K562 (cell line): ENCODE measurements around the gene IQGAP3. TPM values are rescaled to one million over a fixed set of nuclear protein-coding genes. Genes with fewer than 3 reads are reported as not detected.
A peak's percentile ranks its signal among the peaks of the same experiment; 100 is the strongest.

ENCODE experiments used
- ATAC-seq: fragments of 200-7000 bp; cut with Tn5 transposase; 3 replicates; pipeline ENCODE4 v1.9.1; 2020; ENCODE audit warnings: moderate library complexity
- BruUV-seq: library from RNA; stranded (reverse); fragments of 400-500 nt; replicated peaks from 2 replicates; lab custom pipeline; 2021; lab: Mats Ljungman, UMichigan
- CTCF ChIA-PET: fragments of 300-600 bp; formaldehyde crosslinking; extraction: SDS; loops from one replicate; lab custom pipeline; 2021; ENCODE audit warnings: low intra/inter-chr PET ratio; lab: Yijun Ruan, JAX
- POLR2A ChIA-PET: fragments of 300-600, 350-650 bp; sonication (Branson Sonifier 250); formaldehyde crosslinking; extraction: SDS; loops from one replicate; lab custom pipeline; 2021; ENCODE audit warnings: antibody characterized with exemption, inconsistent platforms; lab: Yijun Ruan, JAX
- DNase-seq, 4 experiments: peaks; one replicate each; pipeline versions ENCODE4 v3.0.0 to v3.0.0-alpha.2; 2011 to 2018; ENCODE audit warnings: low spot score in 3 of 4, mixed read lengths in 3 of 4; ENCODE audit errors: extremely low read depth in 1 of 4
- FAIRE-seq: peaks from 2 replicates; lab custom pipeline; 2011; peaks lifted over from hg19 to GRCh38; lab: Jason Lieb, UNC
- H2AFZ ChIP-seq: 2 replicates; pipeline ENCODE4 v1.6.0; 2011; ENCODE audit warnings: low read depth, low read length, control low read depth, inconsistent platforms
- H3K27ac ChIP-seq: fragments of 200-600 bp; 3 replicates; pipeline ENCODE4 v1.8.0; 2011; ENCODE audit warnings: low read depth, mild to moderate bottlenecking, control low read depth, inconsistent platforms, low read length, moderate library complexity, mixed read lengths; ENCODE audit errors: extremely low read depth
- H3K27me3 ChIP-seq, 2 experiments: fragments of 300-600 bp in 1 of 2; 2 replicates in 1 of 2; 3 replicates in 1 of 2; pipeline versions ENCODE4 v1.6.0 to v1.8.0; 2011; ENCODE audit warnings: inconsistent platforms in 2 of 2, low read length in 2 of 2, mild to moderate bottlenecking in 1 of 2, mixed read lengths in 1 of 2, moderate library complexity in 1 of 2; ENCODE audit not compliant: control insufficient read depth in 2 of 2, insufficient read depth in 2 of 2
- H3K36me3 ChIP-seq: fragments of 300-600 bp; 3 replicates; pipeline ENCODE4 v1.8.0; 2011; ENCODE audit warnings: mild to moderate bottlenecking, low read length, inconsistent platforms; ENCODE audit not compliant: control insufficient read depth, insufficient read depth
- H3K4me1 ChIP-seq, 2 experiments: fragments of 200-600 bp in 1 of 2; replicated peaks in 1 of 2; 2 replicates in 1 of 2; 3 replicates in 1 of 2; pipeline versions ENCODE4 v1.5.1 to v1.8.0; 2011; ENCODE audit warnings: inconsistent platforms in 2 of 2, low read length in 2 of 2, mild to moderate bottlenecking in 1 of 2, mixed read lengths in 1 of 2, moderate library complexity in 1 of 2; ENCODE audit not compliant: control insufficient read depth in 2 of 2, insufficient read depth in 2 of 2
- H3K4me2 ChIP-seq: 2 replicates; pipeline ENCODE4 v1.6.1; 2011; ENCODE audit warnings: low read length, control low read depth, inconsistent platforms, mixed read lengths; ENCODE audit not compliant: insufficient read depth
- H3K4me3 ChIP-seq: fragments of 200-600 bp; sonication (generic), shearing (Covaris generic); 2 replicates; pipeline ENCODE4 v1.5.1; 2016; ENCODE audit warnings: control low read depth, inconsistent platforms
- H3K79me2 ChIP-seq: fragments of 200-600 bp; 3 replicates; pipeline ENCODE4 v1.8.0; 2011; ENCODE audit warnings: low read length, inconsistent platforms; ENCODE audit not compliant: control insufficient read depth, insufficient read depth
- H3K9ac ChIP-seq, 2 experiments: 2 replicates each; pipeline versions ENCODE4 v1.6.0 to v1.6.1; 2011; ENCODE audit warnings: low read depth in 2 of 2, low read length in 2 of 2, control low read depth in 1 of 2, inconsistent platforms in 1 of 2, mild to moderate bottlenecking in 1 of 2, mixed read lengths in 1 of 2; ENCODE audit not compliant: insufficient read depth in 1 of 2
- H3K9me1 ChIP-seq: one replicate; pipeline ENCODE4 v1.6.0; 2011; ENCODE audit warnings: inconsistent platforms, mild to moderate bottlenecking, low read length, moderate library complexity; ENCODE audit not compliant: control insufficient read depth, insufficient read depth
- H3K9me3 ChIP-seq: replicated peaks from 2 replicates; pipeline ENCODE4 v1.5.1; 2011; ENCODE audit warnings: low read depth, low read length, inconsistent platforms; ENCODE audit not compliant: control insufficient read depth, insufficient read depth
- H4K20me1 ChIP-seq: replicated peaks from 2 replicates; pipeline ENCODE4 v1.6.1; 2011; ENCODE audit warnings: low read length, inconsistent platforms, mixed read lengths; ENCODE audit not compliant: control insufficient read depth, insufficient read depth
- BRF2 ChIP-seq: IDR thresholded peaks from 3 replicates; pipeline ENCODE4 v1.6.1; 2011; ENCODE audit warnings: borderline replicate concordance, mild to moderate bottlenecking; ENCODE audit not compliant: insufficient read length, insufficient read depth
- CREB1 ChIP-seq, 2 experiments: sonication (generic) in 1 of 2; formaldehyde crosslinking in 1 of 2; IDR thresholded peaks; 2 replicates each; pipeline versions ENCODE4 v1.6.1 to v1.8.0; 2012 to 2022; ENCODE audit warnings: inconsistent platforms in 1 of 2, mild to moderate bottlenecking in 1 of 2, missing genetic modification reagents in 1 of 2, moderate library complexity in 1 of 2
- GTF2F1 ChIP-seq: IDR thresholded peaks from 2 replicates; pipeline ENCODE4 v1.6.1; 2011; ENCODE audit warnings: low read depth, low read length, improper control_type of control experiment
- HES1 ChIP-seq: fragments of 450-650 bp; IDR thresholded peaks from 2 replicates; pipeline ENCODE4 v1.6.1; 2016; ENCODE audit warnings: low read depth, mild to moderate bottlenecking, moderate library complexity
- PCBP1 ChIP-seq: fragments of 200-400 bp; formaldehyde crosslinking; IDR thresholded peaks from 2 replicates; pipeline ENCODE4 v1.6.1; 2018; ENCODE audit warnings: mild to moderate bottlenecking, low read depth, low read length; ENCODE audit not compliant: poor library complexity, severe bottlenecking
- RBM25 ChIP-seq: fragments of 200-400 bp; formaldehyde crosslinking; IDR thresholded peaks from 2 replicates; pipeline ENCODE4 v1.6.1; 2018; ENCODE audit warnings: low read length, low read depth, moderate library complexity; ENCODE audit not compliant: severe bottlenecking
- TRIM28 ChIP-seq: fragments of 450-650 bp; IDR thresholded peaks from 2 replicates; pipeline ENCODE4 v1.6.1; 2017
- ZNF589 ChIP-seq: fragments of 200-800 bp; sonication (Bioruptor generic); IDR thresholded peaks from 2 replicates; pipeline ENCODE4 v1.6.1; 2016; ENCODE audit warnings: low read depth, missing genetic modification characterization, missing compliant biosample characterization
- ZNF780A ChIP-seq: fragments of 250-450 bp; sonication (Bioruptor Pico); IDR thresholded peaks from 2 replicates; pipeline ENCODE4 v1.5.0; 2021; ENCODE audit warnings: mild to moderate bottlenecking
- WGBS: fragments of 100-300 bp; shearing (Covaris generic); methylation state at CpG from one replicate; pipeline ENCODE4 v1.1.6; 2016; ENCODE audit warnings: low coverage, mixed read lengths; ENCODE audit not compliant: insufficient coverage; ENCODE audit errors: missing lambda C conversion rate; 5-methylcytosine and 5-hydroxymethylcytosine counted together
- in situ Hi-C: fragments of 300-500 bp; cut with MboI; formaldehyde crosslinking; loops from 4 replicates; pipeline ENCODE4 v1.15.0; 2018; ENCODE audit warnings: inconsistent platforms, mixed read lengths
- intact Hi-C: fragments of 100-400 bp; cut with micrococcal nuclease; formaldehyde crosslinking; loops from 2 replicates; pipeline ENCODE4 v1.14.2; 2022
- polyA plus RNA-seq, 8 experiments: library from polyadenylated mRNA; depleted of rRNA in 4 of 8; stranded (reverse) in 5 of 8; unstranded in 3 of 8; fragments of >200 nt; fragmentation: Nextera tagmentation in 2 of 8; fragmentation: Illumina TruSeq in 1 of 8; extraction: Ambion mirVana in 2 of 8; extraction: Trizol in 1 of 8; gene quantifications; 2 replicates each; pipeline versions ENCODE4 v1.2.1 to v1.2.3, GENCODE V29; 2011 to 2014; ENCODE audit warnings: inconsistent platforms in 1 of 8, missing spikeins in 1 of 8
- total RNA-seq, 7 experiments: library from RNA; depleted of rRNA in 6 of 7; stranded (reverse); fragments of >200 nt in 6 of 7; fragmentation: Illumina TruSeq in 2 of 7; extraction: Trizol in 2 of 7; gene quantifications; 2 replicates each; pipeline versions ENCODE4 v1.2.1 to v1.2.3, GENCODE V29; 2011 to 2021; ENCODE audit warnings: low replicate concordance in 1 of 7

Gene IQGAP3
- total and polyA plus RNA-seq, 9 of the 15 experiments (the other 6 are each of a cell fraction or from before 2014, with no cell fraction given): 1.4 to 16.6 (median 11.9) TPM

GRCh38 chr1:156551066-156551643 is 21.2 kb downstream of the IQGAP3 start:
- BruUV-seq: no TSS peak
- Histone ChIP-seq H3K4me1 (no peaks in the 10 kb centered on the region), H3K27ac (no peak overlapping the region), H3K9me1 (no peaks in the 10 kb centered on the region), H4K20me1 (no peaks in the 10 kb centered on the region), H3K9me3 (no peaks in the 10 kb centered on the region), H3K27me3 (no peaks in the 10 kb centered on the region), H3K79me2 (no peaks in the 10 kb centered on the region), H2AFZ (no peak overlapping the region), H3K9ac (peak overlapping the region in 1 of 2 experiments; percentile 8; a peak in 1 of 4 replicates), H3K4me2 (no peak overlapping the region), H3K4me3 (no peak overlapping the region), H3K36me3 (peaks cover 51% of the 10 kb centered on the region; the same call in 2 of the 3 replicates)
- DNase-seq (no peak), FAIRE-seq (no peak), ATAC-seq (no peak; the same call in 2 of the 3 replicates)
- POLR2A ChIA-PET: interaction anchor here (0.6 to 1.7 kb wide), 6 partner anchors 9 to 41 kb away, joined by 3 to 7 read pairs (median 3); no protein-coding TSS in a partner anchor
- TF ChIP-seq BRF2 (no peak), PCBP1 (no peak), HES1 (no peak), TRIM28 (no peak), ZNF589 (CRISPR knock-in tag) (no peak), CREB1 (IDR thresholded peaks at IDR 0.05) (no peak), CREB1 (CRISPR knock-in tag; IDR thresholded peaks at IDR 0.05) (no peak), ZNF780A (CRISPR knock-in tag) (no peak), GTF2F1 (no peak), RBM25 (no peak)
- intact Hi-C loops: no loop called here
- WGBS: 67% methylated on average over 3 of the region's 3 CpGs
- CTCF ChIA-PET: no interaction called here
- in situ Hi-C loops: no loop called here
